HG02884 (cell line): ENCODE measurements around the gene POU6F2.
"Not testable (repeated sequence)": the region's sequence is repeated elsewhere in the genome, so short reads cannot be mapped to it uniquely, and the experiment has no call there.

Source experiments
- ATAC-seq: cut with Tn5 transposase; IDR thresholded peaks from one replicate; pipeline ENCODE4 v1.9.1; 2021; ENCODE audit warnings: mild to moderate bottlenecking, moderate library complexity; ENCODE audit not compliant: unreplicated experiment

POU6F2 gene

DNA sequence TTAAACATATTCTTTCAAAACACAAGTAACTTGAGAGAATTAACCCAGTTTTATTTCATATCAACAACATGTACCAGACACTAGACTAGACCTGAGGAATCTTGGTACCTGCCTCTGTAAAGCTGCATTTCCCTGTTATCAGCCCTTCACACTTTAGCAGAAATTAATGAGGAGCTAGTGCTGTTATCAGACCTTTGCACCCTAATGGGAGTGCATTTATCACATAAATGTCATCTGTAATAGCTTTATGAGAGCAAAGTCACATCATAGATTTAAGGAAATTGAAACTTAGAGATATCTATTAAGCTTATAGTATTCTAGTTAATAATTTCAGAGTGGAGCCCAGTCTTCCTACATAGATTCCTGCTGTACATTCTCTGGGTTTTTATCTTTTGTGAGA, 318.1 kb downstream of the POU6F2 start:
- no peak for ATAC-seq

DNA sequence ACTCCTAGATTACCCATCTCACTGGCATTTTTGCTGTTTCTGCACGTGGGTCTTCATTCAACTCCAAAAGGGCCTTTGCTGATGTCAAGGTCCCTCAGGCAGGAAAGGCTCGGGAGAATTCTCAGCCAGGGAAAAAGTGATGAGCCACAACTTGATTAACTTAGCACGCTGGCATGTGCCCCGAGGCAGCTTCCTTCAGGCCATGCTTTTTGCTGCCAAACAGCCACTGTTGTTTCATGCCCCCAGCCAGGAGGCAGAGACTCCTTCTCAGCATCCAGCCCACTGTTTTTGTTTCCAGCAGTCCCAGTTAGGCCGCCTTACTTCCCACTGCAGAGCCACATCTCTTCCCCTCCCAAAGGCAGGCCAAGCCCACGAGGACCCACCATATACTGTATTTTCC, 322.0 kb downstream of the POU6F2 start:
- ATAC-seq, result no peak

DNA sequence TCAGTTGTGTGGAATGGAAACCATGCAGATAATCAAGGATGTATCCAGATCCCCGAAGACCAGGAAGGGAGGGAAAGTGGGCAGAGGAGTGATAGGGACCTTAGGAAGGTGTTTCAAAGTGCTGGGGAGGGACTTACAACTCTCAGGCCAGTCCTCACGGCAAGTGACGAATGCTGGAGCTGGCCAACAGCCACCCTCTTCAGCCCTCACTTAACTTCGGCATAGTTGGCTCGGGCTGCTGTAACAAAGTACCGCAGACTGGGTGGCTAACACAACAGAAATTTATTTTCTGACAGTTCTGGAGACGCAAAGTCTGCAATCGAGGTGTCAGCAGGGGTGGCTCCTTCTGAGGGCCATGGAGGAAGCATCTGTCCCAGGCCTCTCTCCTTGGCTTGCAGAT, 322.6 kb downstream of the POU6F2 start:
- ATAC-seq, result no peak

DNA sequence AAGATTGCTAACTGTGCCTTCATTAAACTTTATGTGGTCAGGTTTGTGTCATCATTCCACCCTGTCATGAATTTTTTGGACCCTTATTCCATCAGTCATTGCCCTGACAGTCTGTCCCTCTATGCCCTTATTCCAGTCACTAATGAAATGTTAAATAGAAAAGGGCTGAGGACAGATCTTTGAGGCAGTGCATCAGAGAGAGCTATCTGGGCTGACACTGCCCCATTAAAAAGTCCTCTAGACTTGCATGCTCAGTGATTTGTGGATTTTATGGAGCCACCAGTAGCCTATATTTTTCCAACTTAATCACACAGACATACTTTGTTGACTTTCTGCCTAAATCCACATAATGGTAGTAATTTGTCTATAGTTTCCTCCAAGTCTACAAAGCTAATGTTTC, 323.8 kb downstream of the POU6F2 start:
- ATAC-seq, result no peak

DNA sequence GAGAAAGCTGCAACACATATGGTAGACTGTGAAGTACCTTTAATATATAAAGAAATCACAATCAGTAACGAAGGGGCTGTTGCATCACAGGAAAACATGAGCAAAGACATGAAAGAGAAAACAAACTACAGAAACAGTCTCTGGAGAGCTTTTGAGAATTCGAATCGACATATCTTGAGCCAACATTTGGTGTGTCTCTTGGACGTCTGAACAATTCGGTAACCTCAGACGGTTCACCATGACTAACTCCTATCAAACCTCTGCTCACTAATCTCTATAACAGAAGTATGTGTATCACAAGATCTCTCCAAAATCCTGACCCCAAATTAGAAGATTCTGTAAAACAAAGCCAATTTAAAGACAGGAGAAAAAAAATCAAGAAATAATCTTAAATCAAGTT, 326.5 kb downstream of the POU6F2 start:
- no peak for ATAC-seq

DNA sequence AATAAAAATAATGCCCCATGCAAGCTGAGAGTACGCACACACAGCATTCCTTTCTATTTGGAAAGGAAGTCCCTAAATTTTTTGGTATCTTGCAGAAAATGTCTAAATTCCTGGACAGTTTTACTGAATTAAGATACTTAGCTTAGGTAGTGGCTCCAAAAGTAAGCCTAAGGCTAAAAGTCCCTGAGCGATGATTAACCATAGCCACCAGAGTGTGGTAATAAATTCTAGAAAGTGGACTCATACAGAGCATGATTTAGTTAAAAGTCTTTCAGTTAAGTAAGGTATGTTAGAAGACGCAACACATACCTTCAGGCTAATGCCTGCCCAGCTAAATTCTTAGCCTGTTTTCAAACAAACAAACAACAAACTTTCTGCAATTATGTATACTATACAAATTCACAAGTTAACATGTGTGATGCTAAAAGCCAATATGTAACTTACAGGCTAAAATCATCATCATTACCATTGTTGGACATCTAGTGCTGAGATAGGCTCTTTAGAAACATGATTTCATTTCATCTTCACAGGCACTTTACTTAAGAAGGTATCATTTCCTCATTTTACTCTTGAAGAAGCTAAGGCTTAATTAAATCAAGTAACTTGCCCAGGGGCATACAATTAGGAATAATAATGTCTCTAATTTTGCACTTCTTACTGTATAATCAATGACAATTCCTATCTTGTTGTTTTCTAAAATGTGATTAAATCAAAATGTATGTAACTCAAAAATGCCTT, 327.1 kb downstream of the POU6F2 start:
- ATAC-seq, result no peak

DNA sequence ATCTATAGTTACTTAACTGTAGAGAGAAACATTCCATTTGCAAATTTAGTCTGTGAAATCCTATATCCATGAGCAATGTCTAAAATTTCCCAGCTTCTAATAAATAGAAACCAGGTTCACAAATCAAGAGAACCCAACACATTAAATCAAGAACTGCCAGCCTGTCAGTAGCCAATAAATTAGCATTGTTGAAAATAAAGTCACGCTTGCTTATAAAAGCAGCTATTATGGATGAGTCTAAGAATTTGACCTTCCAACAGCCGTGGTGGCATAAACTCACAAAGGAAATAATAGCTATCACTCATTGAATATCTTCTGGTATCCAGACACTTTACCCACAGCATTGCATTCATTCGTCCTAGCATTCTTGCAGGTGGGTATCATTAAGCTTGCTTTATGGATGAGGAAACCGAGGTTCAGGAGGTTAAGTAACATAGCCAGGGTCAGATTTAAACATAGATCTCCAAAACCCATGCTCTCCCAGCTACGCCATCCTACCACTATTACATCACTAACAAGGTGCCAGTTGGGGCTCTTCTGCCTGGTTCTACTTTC, 328.4 kb downstream of the POU6F2 start:
- ATAC-seq, result no peak

DNA sequence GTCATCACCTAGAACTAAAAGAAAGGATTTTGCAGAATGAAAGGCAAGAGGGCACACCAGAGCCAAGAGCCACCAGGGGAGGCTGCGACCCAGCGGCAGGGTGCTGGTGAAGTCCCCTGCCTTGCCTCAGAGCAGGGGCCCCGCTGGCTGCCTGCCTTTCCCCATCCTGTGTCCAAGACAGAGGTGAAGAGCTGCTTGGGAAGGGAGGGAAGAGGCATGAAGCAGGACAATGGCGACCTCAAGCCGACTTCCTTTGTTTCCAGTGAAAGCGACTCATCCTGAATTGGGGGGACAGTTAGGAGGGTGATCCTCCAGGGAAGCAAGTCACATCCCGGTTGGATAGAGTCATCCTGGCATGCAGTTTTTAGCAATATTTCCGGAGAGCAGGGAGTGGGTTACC, 333.0 kb downstream of the POU6F2 start:
- ATAC-seq, result no peak

DNA sequence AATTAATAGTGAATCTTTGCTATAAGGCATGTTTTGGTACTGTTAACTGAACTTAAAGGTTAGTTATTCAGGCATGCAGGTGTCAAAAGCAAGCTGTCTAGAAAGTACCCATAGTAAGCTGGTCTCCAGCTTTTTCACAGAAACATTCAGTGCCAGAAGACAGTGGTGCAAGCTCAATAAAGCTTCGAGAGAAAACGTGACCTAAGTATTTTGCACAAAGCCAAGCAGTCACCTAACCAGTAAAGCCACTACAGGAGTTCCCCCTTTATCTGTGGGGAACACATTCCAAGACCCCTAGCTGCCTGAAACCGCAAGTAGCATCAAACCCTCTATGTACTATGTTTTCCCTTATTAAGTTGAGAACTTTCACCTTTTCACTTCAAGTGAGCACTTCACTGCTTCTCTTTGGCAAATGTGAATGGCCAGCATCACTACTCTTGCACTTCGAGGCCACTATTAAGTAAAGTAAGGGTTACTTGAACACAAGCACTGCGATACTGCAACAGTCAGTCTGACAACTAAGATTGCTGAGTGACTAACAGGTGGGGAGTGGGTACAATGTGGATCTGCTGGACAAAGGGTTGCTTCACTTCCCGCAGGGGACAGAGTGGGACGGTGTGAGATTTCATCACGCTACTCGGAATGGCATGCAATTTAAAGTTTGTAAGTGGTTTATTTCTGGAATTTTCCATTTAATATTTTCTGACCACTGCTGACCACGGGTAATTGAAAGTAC, 334.7 kb downstream of the POU6F2 start:
- no peak for ATAC-seq

DNA sequence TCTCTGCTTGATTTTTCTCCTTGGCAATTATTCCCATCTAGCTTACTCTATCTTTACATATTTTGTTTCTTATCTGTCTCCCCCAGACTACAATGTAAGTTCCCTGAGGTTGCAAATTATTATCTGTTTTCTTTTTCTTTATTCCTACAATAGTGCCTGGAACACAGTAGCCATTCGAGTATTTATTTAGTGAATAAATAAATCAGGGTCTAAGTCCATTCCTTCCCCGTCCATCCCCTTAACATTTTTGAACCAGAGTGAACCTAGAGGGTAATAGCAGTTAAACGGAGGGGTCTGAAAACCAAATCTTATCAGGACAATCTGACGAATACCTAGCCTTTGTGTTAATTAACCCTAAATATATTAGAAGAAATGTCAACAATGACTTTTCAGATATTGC, 335.7 kb downstream of the POU6F2 start:
- no peak for ATAC-seq

DNA sequence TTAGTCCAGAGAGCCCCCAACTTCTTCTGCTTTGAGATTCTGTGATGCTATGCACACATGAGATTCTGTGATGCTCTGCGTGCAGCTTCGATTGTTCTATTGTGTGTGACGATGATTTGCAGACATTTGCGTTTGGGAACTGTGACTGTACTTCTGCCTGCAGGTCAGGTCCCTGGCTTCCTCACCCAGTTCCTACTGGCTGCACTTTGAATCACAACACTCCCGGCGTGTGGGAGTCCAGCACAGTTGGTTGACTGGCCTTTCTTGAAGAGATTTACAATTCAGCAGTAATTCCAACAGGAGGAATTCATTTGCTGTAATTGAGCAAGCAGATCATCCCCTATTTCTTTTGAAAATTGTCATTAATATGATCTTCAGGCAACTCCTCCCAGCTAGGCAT, 336.3 kb downstream of the POU6F2 start:
- no peak for ATAC-seq

DNA sequence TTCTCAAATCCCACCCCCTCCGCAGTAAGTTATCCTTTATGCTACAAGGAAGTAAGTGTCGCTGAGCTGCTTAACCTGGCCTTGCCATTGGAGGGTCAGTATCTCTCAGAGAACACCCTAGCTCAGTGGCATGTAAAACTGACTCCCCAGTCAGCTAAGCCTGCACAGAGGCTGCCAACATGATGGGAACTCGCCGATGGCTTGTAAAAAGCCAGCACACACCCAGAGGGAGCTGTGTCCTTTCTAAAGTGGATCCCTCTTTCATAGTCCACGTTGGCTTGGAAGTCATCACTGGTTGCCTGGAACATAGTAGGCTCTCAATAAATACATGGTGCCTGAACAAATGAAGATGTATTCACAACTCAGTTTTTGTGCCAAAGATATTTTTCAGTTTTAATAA, 339.4 kb downstream of the POU6F2 start:
- no peak for ATAC-seq

DNA sequence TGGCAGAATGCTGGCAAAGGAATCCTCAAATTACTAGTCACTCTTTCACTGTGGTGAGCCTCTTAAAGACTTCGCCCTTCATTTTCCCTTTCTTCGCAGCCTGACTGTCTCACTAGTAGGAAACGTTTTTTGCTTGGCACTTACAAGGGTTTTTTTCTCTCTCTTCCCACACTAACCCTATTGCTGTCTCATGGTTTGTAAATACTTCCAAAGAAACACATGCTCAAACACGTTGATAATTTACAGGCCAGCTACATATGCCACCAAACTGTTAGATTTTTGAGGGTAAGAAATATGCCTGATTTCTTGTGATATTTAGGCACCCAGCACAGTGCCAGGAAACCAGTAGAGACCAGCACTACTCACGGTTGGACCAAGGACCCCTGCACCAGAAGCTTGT, 340.2 kb downstream of the POU6F2 start:
- ATAC-seq, result no peak

DNA sequence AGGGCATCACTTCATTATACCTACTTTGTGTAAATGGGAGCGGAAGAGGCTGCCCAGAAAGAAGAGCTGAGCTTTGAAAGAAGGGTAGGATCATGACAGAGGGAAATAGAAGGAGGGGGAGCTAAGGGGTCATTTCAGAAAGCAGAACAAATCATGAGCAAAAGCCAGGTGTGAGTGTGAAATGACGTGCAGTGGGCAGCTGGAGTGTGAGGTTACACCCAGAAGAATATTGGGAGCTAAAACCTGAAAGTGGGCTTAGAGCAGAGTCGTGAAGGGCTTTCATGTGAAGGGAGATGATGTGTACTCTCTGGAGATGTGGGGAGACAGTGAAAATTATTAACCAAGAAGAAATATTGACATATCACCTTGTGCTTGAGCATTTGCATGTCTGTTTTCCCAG, 343.5 kb downstream of the POU6F2 start:
- no peak for ATAC-seq

DNA sequence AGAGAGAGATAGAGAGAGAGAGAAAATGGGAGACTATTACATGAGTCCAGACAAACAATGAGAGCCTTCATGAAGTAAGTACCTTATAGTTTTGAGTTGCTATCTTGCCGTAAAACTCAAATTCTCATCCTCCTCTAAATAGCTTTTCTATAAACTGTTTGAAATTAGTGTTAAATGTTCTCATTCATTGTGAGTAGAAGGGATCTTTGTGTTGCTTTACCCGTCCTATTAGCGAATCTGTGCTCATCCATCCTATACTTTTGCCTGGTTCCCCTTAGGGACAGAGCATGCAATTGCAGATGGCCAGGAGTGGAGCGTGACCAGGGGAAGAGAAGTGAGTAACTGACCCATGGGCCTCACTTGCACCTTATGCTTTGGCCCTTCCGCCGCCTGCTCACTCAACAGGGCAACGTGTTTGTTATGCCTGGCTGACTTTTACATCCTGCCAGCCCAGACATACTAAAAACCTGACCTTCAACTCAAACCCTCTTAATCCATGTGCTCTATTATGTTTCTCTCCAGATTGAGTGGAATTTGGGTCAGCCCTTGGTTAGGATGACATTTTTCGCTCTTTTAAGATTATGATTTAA, 344.3 kb downstream of the POU6F2 start:
- ATAC-seq, result no peak

DNA sequence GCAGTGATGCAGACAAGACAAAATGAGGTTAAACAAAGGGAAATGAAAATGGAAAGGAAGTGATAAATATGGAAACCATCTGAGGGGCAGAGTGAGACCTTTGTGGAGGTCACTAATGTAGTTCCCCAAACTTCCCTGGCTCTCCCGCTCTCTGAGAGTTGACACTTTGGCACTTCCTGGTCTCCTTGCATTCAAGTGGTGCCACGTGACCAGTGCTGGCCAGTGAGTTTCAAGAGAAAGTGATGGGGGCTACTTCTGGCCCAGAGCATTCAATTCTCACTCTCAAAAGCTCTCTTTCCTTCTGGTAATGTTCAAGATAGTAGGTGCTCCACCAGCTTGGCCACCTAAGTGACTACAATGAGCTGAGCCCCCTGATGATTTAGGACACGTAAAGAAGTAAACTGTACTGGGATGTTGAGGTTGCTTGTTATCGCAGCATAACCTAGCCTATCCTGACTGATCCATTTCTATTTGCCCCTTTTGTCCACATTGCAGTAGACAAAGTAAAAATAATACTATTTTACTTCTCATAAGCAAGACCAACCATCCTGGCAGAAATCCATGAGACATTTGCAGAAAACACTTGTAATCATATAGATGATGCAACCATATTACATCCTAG, 346.5 kb downstream of the POU6F2 start:
- no peak for ATAC-seq

DNA sequence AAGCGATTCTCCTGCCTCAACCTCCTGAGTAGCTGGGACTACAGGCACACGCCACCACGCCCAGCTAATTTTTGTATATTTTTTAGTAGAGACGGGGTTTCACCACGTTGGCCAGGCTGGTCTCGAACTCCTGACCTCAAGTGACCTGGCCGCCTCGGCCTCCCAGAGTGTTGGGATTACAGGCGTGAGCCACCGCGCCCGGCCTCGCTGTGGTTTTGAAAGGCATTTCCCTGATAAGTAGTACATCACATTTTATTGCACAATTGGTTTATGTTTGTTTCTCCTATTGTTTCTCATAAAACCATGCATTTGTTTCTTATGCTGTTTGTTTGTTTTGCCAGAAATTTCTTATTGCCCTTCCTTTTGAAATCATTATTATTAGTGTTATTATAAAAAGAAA, 353.9 kb downstream of the POU6F2 start:
- not testable (repeated sequence) for ATAC-seq

DNA sequence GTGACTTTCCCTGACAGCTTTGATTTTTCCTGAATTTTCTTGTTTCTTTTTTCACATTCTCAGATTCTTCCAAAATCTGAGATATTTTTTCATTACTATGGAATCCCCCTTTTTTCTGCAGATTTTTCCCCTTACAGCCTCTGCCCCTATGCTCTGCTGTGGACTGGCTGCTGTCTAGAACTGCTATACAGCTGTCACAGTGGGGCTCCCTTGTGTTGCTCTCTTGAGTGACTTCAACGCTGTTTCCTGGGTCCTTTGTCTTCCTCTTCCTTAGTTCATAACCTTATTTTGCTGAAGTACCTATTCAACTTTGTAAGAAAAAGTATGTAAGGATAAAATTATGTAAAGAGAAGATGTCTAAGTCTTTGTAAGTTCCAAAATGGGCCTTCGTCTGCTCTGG, 354.4 kb downstream of the POU6F2 start:
- ATAC-seq, result no peak

DNA sequence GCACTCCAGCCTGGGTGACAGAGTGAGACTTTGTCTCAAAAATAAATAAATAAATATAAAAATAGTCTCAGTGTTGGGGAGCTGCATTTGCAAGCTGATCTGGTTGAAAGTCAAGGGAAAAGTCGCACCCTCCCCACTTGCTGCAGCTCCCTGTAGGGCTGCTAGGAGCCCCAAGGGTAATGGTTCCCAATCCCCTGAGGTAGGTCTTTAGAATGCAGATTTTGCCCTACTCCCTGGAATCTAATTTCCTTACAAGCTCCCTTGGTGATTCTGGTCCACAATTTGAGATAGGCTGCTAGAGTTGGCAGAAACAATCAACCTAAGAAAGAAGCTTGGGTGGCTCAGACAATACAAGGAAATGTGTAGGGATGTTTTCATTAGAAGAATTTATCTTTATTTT, 356.0 kb downstream of the POU6F2 start:
- ATAC-seq, result no peak

DNA sequence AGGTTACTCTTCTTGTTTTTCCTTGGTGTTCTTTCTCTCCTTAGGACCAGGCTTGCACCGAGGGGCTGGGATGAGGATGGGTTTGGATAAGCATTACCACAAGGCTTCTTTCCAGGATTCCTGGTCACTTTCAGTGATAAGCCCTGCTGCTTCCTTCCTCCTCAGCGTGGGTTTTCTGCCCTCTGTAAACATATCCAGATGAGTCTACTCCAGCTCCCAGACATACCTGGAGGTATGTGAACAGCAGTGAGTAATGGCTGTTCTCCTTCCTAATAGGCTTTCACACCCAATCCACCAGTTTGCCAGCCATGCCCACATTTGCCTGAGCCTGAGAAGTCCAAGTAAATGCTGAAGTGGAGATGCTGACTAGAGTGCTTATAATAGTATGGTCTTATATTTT, 358.7 kb downstream of the POU6F2 start:
- ATAC-seq, result no peak

DNA sequence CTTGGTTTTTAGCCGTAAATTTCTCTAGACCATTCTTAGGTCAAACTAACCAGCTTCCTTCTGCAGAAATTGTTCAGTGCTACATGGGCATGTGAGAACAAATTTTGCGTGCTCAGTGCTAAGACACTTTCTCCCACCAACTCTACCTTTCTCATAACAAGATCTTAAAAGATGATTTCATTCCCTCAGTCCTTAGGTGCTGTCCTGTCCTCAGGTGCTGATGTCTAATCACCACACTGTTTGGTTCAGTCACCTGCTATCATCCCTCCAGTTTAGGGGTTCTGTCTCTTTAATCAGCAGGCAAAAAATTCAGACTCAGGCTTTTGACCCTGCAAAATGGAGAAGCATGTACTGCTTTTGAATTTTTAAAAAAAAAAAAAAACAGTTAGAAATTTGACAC, 361.0 kb downstream of the POU6F2 start:
- no peak for ATAC-seq

DNA sequence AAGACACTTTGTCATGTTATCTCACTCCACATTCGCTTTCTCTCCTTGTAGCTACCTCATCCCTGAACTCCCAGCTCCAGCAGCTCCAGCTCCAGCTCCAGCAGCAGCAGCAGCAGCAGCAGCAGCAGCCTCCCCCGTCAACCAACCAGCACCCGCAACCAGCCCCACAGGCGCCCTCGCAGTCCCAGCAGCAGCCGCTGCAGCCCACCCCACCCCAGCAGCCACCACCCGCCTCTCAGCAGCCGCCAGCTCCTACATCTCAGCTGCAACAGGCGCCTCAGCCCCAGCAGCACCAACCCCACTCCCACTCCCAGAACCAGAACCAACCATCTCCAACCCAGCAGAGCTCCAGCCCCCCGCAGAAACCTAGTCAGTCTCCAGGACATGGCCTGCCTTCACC, 361.9 kb downstream of the POU6F2 start:
- ATAC-seq, result no peak
